K562 (cell line): ENCODE measurements around the gene ANKH. TPM values are rescaled to one million over a fixed set of nuclear protein-coding genes. Genes with fewer than 3 reads are reported as not detected.

Experiments used
- ATAC-seq: fragments of 200-7000 bp; cut with Tn5 transposase; 3 replicates; pipeline ENCODE4 v1.9.1; 2020; ENCODE audit warnings: moderate library complexity
- BruUV-seq: library from RNA; stranded (reverse); fragments of 400-500 nt; replicated peaks from 2 replicates; lab custom pipeline; 2021; lab: Mats Ljungman, UMichigan
- CTCF ChIA-PET: fragments of 300-600 bp; formaldehyde crosslinking; extraction: SDS; loops from one replicate; lab custom pipeline; 2021; ENCODE audit warnings: low intra/inter-chr PET ratio; lab: Yijun Ruan, JAX
- POLR2A ChIA-PET: fragments of 300-600, 350-650 bp; sonication (Branson Sonifier 250); formaldehyde crosslinking; extraction: SDS; loops from one replicate; lab custom pipeline; 2021; ENCODE audit warnings: antibody characterized with exemption, inconsistent platforms; lab: Yijun Ruan, JAX
- DNase-seq, 4 experiments: peaks; one replicate each; pipeline versions ENCODE4 v3.0.0 to v3.0.0-alpha.2; 2011 to 2018; ENCODE audit warnings: low spot score in 3 of 4, mixed read lengths in 3 of 4; ENCODE audit errors: extremely low read depth in 1 of 4
- FAIRE-seq: peaks from 2 replicates; lab custom pipeline; 2011; peaks lifted over from hg19 to GRCh38; lab: Jason Lieb, UNC
- H2AFZ ChIP-seq: 2 replicates; pipeline ENCODE4 v1.6.0; 2011; ENCODE audit warnings: low read depth, low read length, control low read depth, inconsistent platforms
- H3K27ac ChIP-seq: fragments of 200-600 bp; 3 replicates; pipeline ENCODE4 v1.8.0; 2011; ENCODE audit warnings: low read depth, mild to moderate bottlenecking, control low read depth, inconsistent platforms, low read length, moderate library complexity, mixed read lengths; ENCODE audit errors: extremely low read depth
- H3K27me3 ChIP-seq, 2 experiments: fragments of 300-600 bp in 1 of 2; 2 replicates in 1 of 2; 3 replicates in 1 of 2; pipeline versions ENCODE4 v1.6.0 to v1.8.0; 2011; ENCODE audit warnings: inconsistent platforms in 2 of 2, low read length in 2 of 2, mild to moderate bottlenecking in 1 of 2, mixed read lengths in 1 of 2, moderate library complexity in 1 of 2; ENCODE audit not compliant: control insufficient read depth in 2 of 2, insufficient read depth in 2 of 2
- H3K36me3 ChIP-seq: fragments of 300-600 bp; 3 replicates; pipeline ENCODE4 v1.8.0; 2011; ENCODE audit warnings: mild to moderate bottlenecking, low read length, inconsistent platforms; ENCODE audit not compliant: control insufficient read depth, insufficient read depth
- H3K4me1 ChIP-seq, 2 experiments: fragments of 200-600 bp in 1 of 2; replicated peaks in 1 of 2; 2 replicates in 1 of 2; 3 replicates in 1 of 2; pipeline versions ENCODE4 v1.5.1 to v1.8.0; 2011; ENCODE audit warnings: inconsistent platforms in 2 of 2, low read length in 2 of 2, mild to moderate bottlenecking in 1 of 2, mixed read lengths in 1 of 2, moderate library complexity in 1 of 2; ENCODE audit not compliant: control insufficient read depth in 2 of 2, insufficient read depth in 2 of 2
- H3K4me2 ChIP-seq: 2 replicates; pipeline ENCODE4 v1.6.1; 2011; ENCODE audit warnings: low read length, control low read depth, inconsistent platforms, mixed read lengths; ENCODE audit not compliant: insufficient read depth
- H3K4me3 ChIP-seq: fragments of 200-600 bp; sonication (generic), shearing (Covaris generic); 2 replicates; pipeline ENCODE4 v1.5.1; 2016; ENCODE audit warnings: control low read depth, inconsistent platforms
- H3K79me2 ChIP-seq: fragments of 200-600 bp; 3 replicates; pipeline ENCODE4 v1.8.0; 2011; ENCODE audit warnings: low read length, inconsistent platforms; ENCODE audit not compliant: control insufficient read depth, insufficient read depth
- H3K9ac ChIP-seq, 2 experiments: 2 replicates each; pipeline versions ENCODE4 v1.6.0 to v1.6.1; 2011; ENCODE audit warnings: low read depth in 2 of 2, low read length in 2 of 2, control low read depth in 1 of 2, inconsistent platforms in 1 of 2, mild to moderate bottlenecking in 1 of 2, mixed read lengths in 1 of 2; ENCODE audit not compliant: insufficient read depth in 1 of 2
- H3K9me1 ChIP-seq: one replicate; pipeline ENCODE4 v1.6.0; 2011; ENCODE audit warnings: inconsistent platforms, mild to moderate bottlenecking, low read length, moderate library complexity; ENCODE audit not compliant: control insufficient read depth, insufficient read depth
- H3K9me3 ChIP-seq: replicated peaks from 2 replicates; pipeline ENCODE4 v1.5.1; 2011; ENCODE audit warnings: low read depth, low read length, inconsistent platforms; ENCODE audit not compliant: control insufficient read depth, insufficient read depth
- H4K20me1 ChIP-seq: replicated peaks from 2 replicates; pipeline ENCODE4 v1.6.1; 2011; ENCODE audit warnings: low read length, inconsistent platforms, mixed read lengths; ENCODE audit not compliant: control insufficient read depth, insufficient read depth
- E2F1 ChIP-seq: sonication (generic); formaldehyde crosslinking; IDR thresholded peaks from 2 replicates; pipeline ENCODE4 v1.8.1; 2023; ENCODE audit warnings: mild to moderate bottlenecking, missing genetic modification reagents, moderate library complexity
- E2F3 ChIP-seq: fragments of 250-450 bp; sonication (Bioruptor Pico); IDR thresholded peaks from 2 replicates; pipeline ENCODE4 v1.4.0; 2020; ENCODE audit warnings: mild to moderate bottlenecking
- IFI16 ChIP-seq: fragments of 250-450 bp; sonication (Bioruptor Pico); IDR thresholded peaks from 2 replicates; pipeline ENCODE4 v2.1.2; 2022; ENCODE audit warnings: mild to moderate bottlenecking, inconsistent platforms
- KLF13 ChIP-seq: fragments of 450-650 bp; IDR thresholded peaks from 2 replicates; pipeline ENCODE4 v1.6.1; 2016; ENCODE audit warnings: missing genetic modification characterization, low read depth, mild to moderate bottlenecking, missing compliant biosample characterization, moderate library complexity, borderline replicate concordance
- NKRF ChIP-seq: fragments of 450-650 bp; IDR thresholded peaks from 2 replicates; pipeline ENCODE4 v1.6.1; 2016; ENCODE audit warnings: borderline replicate concordance
- NR3C1 ChIP-seq: sonication (generic); formaldehyde crosslinking; IDR thresholded peaks from 2 replicates; pipeline ENCODE4 v1.8.1; 2022; ENCODE audit warnings: missing genetic modification reagents
- PTTG1 ChIP-seq: fragments of 450-650 bp; IDR thresholded peaks from 2 replicates; pipeline ENCODE4 v1.6.1; 2016; ENCODE audit warnings: low read depth, mild to moderate bottlenecking, missing genetic modification characterization, missing compliant biosample characterization
- RBM34 ChIP-seq: fragments of 200-400 bp; formaldehyde crosslinking; IDR thresholded peaks from 2 replicates; pipeline ENCODE4 v1.6.1; 2018; ENCODE audit warnings: low read length, borderline replicate concordance; ENCODE audit not compliant: insufficient read depth
- RFX5 ChIP-seq: IDR thresholded peaks from 2 replicates; pipeline ENCODE4 v1.6.1; 2011; ENCODE audit warnings: low read depth, mild to moderate bottlenecking, improper control_type of control experiment, low read length
- SMARCA5 ChIP-seq: fragments of 450-650 bp; IDR thresholded peaks from 2 replicates; pipeline ENCODE4 v1.6.1; 2016
- SMARCE1 ChIP-seq: fragments of 450-650 bp; IDR thresholded peaks from 2 replicates; pipeline ENCODE4 v1.7.1; 2016; ENCODE audit warnings: mild to moderate bottlenecking
- STAT5B ChIP-seq: fragments of 250-450 bp; sonication (Bioruptor Pico); IDR thresholded peaks from 2 replicates; pipeline ENCODE4 v1.8.0; 2021; ENCODE audit warnings: mild to moderate bottlenecking, inconsistent platforms
- TRIM28 ChIP-seq: fragments of 450-650 bp; IDR thresholded peaks from 2 replicates; pipeline ENCODE4 v1.6.1; 2017
- ZEB2 ChIP-seq: fragments of 450-650 bp; IDR thresholded peaks from 2 replicates; pipeline ENCODE4 v1.6.1; 2016
- ZNF766 ChIP-seq: fragments of 200-800 bp; sonication (Bioruptor generic); conservative IDR thresholded peaks from 2 replicates; pipeline ENCODE4 v1.6.1; 2016; ENCODE audit warnings: missing genetic modification characterization, missing compliant biosample characterization
- ZNF778 ChIP-seq: fragments of 450-650 bp; formaldehyde crosslinking; IDR thresholded peaks from 2 replicates; pipeline ENCODE4 v1.4.0; 2020; ENCODE audit warnings: mild to moderate bottlenecking, moderate library complexity
- ZNF785 ChIP-seq: fragments of 250-450 bp; sonication (Bioruptor Pico); IDR thresholded peaks from 2 replicates; pipeline ENCODE4 v1.4.0; 2020; ENCODE audit warnings: mild to moderate bottlenecking
- WGBS: fragments of 100-300 bp; shearing (Covaris generic); methylation state at CpG from one replicate; pipeline ENCODE4 v1.1.6; 2016; ENCODE audit warnings: low coverage, mixed read lengths; ENCODE audit not compliant: insufficient coverage; ENCODE audit errors: missing lambda C conversion rate; 5-methylcytosine and 5-hydroxymethylcytosine counted together
- in situ Hi-C: fragments of 300-500 bp; cut with MboI; formaldehyde crosslinking; loops from 4 replicates; pipeline ENCODE4 v1.15.0; 2018; ENCODE audit warnings: inconsistent platforms, mixed read lengths
- intact Hi-C: fragments of 100-400 bp; cut with micrococcal nuclease; formaldehyde crosslinking; loops from 2 replicates; pipeline ENCODE4 v1.14.2; 2022
- polyA plus RNA-seq, 8 experiments: library from polyadenylated mRNA; depleted of rRNA in 4 of 8; stranded (reverse) in 5 of 8; unstranded in 3 of 8; fragments of >200 nt; fragmentation: Nextera tagmentation in 2 of 8; fragmentation: Illumina TruSeq in 1 of 8; extraction: Ambion mirVana in 2 of 8; extraction: Trizol in 1 of 8; gene quantifications; 2 replicates each; pipeline versions ENCODE4 v1.2.1 to v1.2.3, GENCODE V29; 2011 to 2014; ENCODE audit warnings: inconsistent platforms in 1 of 8, missing spikeins in 1 of 8
- total RNA-seq, 7 experiments: library from RNA; depleted of rRNA in 6 of 7; stranded (reverse); fragments of >200 nt in 6 of 7; fragmentation: Illumina TruSeq in 2 of 7; extraction: Trizol in 2 of 7; gene quantifications; 2 replicates each; pipeline versions ENCODE4 v1.2.1 to v1.2.3, GENCODE V29; 2011 to 2021; ENCODE audit warnings: low replicate concordance in 1 of 7

The ANKH gene
- total and polyA plus RNA-seq, 9 of the 15 experiments (the other 6 are each of a cell fraction or from before 2014, with no cell fraction given), result 0.79 to 12.2 (median 4.5) TPM

GRCh38 chr5:14756478-14756877 is 115.1 kb downstream of the ANKH start:
- in situ Hi-C loops (no loop called here), intact Hi-C loops (no loop called here)
- Histone ChIP-seq H3K27me3 (peaks cover 4 to 10% of the 10 kb centered on the region in 2 experiments; a peak in 3 of 5 replicates), H3K4me2 (no peak overlapping the region), H4K20me1 (no peaks in the 10 kb centered on the region; the same call in 1 of the 2 replicates), H3K9me3 (no peaks in the 10 kb centered on the region), H3K36me3 (no peaks in the 10 kb centered on the region), H3K9me1 (no peaks in the 10 kb centered on the region), H2AFZ (no peak overlapping the region), H3K9ac (no peak overlapping the region), H3K4me1 (0 out of 5 replicates have a peak, but pooled peaks cover 0 to 3% of the 10 kb centered on the region in 2 experiments), H3K4me3 (no peak overlapping the region), H3K79me2 (no peaks in the 10 kb centered on the region), H3K27ac (no peak overlapping the region)
- no peak for TF ChIP-seq PTTG1 (tag)
- TF ChIP-seq NKRF, result no peak
- TF ChIP-seq RBM34, result no peak
- TF ChIP-seq RFX5, result no peak
- no peak for TF ChIP-seq TRIM28
- no peak for TF ChIP-seq ZNF766
- no peak for TF ChIP-seq ZNF785 (CRISPR knock-in tag)
- TF ChIP-seq KLF13, result no peak
- TF ChIP-seq E2F1 (CRISPR knock-in tag), result no peak
- TF ChIP-seq IFI16 (CRISPR knock-in tag), result no peak
- no peak for TF ChIP-seq ZEB2
- TF ChIP-seq SMARCE1, result no peak
- TF ChIP-seq STAT5B (CRISPR knock-in tag), result no peak
- no peak for TF ChIP-seq SMARCA5
- TF ChIP-seq NR3C1 (CRISPR knock-in tag), result no peak
- no peak for TF ChIP-seq ZNF778 (CRISPR knock-in tag)
- TF ChIP-seq E2F3, result no peak
- WGBS, result 7% methylated on average over 4 of the region's 4 CpGs
- ChIA-PET POLR2A (interaction anchor here (1.7 kb wide), 1 partner anchor 9 kb away, joined by 7 read pairs; no protein-coding TSS in a partner anchor), CTCF (no interaction called here)
- DNase-seq, result no peak
- no peak for FAIRE-seq
- no TSS peak for BruUV-seq
- ATAC-seq, result no peak
